GM18861 (cell line): ENCODE measurements around the gene PLCH1.

Experiments used
- ATAC-seq: cut with Tn5 transposase; IDR thresholded peaks from one replicate; pipeline ENCODE4 v1.9.1; 2021; ENCODE audit not compliant: unreplicated experiment

Gene PLCH1

DNA sequence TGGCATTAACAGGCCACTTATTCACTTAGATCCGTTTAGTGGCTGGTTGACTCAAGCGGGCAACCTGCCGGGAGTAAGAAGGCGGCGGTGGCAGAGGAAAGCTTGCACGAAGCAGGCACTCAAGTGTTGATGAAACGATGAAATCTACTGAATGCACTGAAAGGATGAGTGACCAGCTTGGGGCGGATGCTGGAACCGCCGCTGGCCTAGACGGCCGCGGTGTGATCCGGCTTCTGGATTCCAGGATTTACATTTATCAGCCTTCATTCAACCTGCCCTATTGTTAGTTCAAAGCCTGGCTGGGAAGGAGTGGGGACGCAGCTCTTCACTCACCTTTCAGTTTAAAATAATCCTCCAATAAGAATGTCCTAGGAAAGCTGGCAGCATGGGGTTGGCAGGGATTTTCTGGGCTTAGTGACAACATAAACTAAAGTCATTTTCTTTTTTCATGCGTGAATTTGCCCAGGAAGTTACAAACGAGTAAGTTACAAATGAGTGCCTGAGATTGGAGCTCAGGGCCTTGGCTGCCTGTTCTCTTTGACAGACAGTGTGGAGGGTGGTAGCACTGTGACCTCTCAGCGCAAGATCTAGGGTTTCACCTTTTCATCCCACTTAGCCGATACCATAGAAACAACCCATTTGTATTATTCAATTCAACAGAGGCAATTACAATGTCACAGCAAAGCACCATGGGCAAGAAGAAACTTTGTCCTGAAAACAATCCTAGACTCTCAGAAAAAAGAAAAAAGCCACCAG, 1.1 kb upstream of the PLCH1 start:
- no peak for ATAC-seq

DNA sequence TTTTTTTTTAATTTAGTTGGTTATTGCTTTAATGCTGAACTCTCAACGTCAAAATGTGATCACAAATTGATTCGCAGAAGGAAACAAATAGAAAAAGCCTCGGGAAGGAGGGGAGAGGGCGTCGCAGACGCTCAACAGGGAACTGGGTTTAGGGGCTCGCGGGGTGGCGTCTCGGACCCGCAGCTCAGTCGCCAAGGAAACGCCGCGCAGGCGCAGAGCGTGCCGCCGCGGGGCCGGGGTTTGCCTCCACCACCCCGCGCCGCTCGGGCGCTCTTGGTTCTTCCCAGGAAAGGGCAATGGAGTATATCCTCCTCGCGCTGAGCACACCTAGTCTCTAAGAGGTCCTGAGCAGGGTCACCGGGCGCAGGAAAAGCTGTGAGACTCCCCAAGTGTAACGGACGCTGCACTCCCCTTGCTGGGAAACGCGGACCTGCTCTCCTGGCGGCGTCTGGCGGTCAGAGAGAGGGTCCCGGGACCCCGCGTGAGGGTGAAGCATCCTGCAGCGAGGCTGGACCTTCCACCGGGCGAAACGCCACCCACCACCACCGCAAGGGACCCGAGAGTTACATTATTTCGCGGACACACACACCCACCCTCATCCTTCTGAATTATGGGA, 753 bp downstream of the PLCH1 start:
- ATAC-seq, result no peak

DNA sequence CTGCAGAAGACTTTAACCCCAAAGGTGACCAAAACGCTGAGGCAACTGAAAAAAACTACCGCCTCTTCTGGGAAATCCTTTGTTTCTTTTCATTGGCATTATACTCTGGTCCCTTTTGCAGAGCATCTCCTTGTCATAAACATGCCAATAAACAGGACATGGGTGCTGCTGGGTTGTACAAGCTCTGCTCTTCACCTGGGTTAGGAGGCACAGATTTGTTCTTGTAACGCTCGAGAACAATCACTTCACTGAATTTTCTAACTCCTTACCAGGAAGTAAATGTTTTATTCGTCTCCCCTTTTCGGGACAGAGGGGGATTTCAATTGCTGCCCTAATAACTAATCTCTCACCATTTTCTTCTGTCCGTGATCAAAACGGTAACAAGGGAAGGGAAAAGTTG, 1.3 kb downstream of the PLCH1 start:
- ATAC-seq, result no peak

DNA sequence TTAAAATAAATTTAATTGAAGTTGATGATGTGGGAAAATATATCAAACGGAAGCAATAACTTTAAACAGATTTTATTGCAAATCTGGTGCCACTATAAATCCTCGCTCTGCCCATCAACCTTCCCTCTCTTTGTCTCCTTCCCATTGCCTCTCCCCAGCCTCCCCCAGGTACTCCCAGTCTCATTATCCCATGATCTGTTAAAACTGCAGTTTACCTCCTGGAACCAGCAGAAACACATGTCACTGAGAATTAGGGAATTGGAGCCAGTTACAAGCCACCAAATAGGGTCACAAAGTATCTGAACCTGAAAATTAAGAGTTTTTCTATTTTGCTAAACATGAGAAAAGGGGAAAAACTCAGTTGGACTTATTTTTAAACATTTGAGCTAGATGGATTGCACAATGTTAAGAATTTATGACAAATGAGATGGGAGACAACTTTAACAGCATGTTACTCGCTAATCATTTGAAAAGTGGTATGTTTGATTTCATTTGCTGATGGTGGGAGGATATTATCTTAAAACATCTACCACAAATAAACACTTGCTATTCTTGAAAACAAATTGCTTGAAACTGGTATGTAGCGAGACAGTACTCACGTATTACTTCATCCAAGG, 2.4 kb downstream of the PLCH1 start:
- no peak for ATAC-seq

DNA sequence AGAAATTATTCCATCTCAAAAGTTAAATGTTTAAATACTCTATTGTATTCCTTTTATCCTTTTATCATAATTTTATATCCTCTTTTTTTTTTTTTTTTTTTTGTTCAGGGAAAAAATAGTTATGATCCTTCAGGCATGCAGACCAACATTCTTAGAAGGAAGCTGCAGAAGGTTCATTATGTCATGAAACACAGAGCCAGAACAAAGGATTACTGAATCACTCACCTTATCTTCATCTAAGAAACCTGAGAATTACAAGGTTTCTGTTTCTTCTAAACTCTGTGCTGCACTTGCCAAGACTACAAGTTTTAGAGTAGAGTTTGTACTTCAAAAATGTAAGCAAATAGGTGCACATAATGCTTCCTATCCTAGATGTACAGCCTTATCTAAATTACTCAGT, 3.3 kb downstream of the PLCH1 start:
- no peak for ATAC-seq

DNA sequence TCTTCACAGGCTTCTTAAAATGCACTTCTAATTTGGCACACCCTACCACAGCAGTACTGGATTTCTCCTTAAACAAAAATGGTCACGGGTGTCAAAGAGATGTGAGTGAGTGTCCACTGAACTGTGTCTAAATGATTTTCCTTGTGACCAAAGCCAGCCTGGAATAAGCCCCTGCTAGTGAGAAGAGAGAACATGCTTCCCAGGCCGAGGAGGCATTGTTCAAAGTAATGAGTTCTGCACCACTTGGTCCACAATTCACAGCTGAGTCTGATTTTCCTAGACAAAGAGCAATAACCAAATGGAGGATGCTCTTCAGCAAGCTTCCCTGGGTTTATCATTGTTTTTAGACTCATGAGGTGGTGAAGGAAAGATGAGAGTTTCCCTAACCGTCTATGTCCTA, 3.8 kb downstream of the PLCH1 start:
- ATAC-seq, result no peak

DNA sequence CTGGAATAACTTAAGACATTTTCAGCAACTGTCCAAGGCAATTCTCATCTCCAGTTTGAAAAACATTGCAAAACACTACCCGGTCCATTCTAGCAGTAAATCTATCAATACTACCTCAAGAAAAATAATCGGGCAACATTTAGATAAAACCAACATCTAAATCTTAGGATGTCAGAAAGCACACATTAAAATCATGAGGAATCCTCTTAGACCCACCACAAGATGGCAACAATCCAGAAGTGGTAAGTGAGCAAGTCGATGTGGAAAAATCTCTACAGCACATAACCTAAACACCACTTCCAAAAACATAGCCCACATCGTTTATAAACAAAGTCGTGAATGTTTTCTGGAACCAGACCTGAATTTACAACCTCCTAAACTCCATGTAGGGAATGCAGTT, 5.7 kb downstream of the PLCH1 start:
- no peak for ATAC-seq

DNA sequence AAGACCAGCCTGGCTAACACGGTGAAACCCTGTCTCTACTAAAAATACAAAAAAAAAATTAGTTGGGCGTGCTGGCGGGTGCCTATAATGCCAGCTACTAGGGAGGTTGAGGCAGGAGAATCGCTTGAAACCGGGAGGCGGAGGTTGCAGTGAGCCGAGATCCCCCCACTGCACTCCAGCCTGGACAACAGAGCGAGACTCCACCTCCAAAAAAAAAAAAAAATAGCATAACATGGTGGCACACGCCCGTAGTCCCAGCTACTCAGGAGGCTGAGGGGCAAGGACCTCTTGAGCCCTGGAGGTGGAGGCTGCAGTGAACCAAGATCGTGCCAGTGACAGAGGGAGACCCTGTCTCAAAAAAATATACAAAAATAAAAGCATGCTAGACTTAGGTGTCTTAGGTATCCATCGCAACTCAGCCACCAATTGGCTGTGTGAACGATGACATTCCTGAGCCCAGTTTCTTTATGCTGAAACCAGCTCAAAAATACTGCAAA, 6.2 kb downstream of the PLCH1 start:
- no peak for ATAC-seq

DNA sequence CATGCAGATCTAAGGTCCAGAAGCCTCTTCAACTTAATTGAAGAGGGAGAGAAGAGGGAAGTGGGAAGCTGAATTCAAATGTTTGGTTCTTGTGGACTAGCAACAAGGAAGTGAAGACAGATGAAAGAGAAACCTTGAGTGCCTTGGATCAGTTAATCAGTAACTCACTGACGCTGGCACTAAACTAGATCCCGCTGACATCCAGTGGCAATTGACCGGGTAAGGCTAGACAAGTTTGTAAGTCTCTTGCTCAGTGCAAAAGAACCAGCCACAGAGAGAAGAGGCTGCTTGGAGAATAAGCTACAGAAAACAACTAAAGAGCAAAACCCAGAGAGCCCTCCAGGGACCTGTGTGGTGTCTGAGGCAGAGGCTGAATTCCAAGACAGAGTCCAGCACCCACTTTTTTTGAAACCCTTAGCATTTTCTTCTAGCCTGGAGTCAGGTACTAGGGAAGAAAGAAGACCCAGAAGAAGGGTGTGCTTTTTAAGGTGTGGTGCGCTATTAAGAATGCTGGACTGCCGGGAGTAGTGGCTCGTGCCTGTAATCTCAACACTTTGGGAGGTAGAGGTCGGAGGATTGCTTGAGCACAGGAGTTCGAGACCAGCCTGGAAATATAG, 6.9 kb downstream of the PLCH1 start:
- peak; percentile 94 for ATAC-seq

DNA sequence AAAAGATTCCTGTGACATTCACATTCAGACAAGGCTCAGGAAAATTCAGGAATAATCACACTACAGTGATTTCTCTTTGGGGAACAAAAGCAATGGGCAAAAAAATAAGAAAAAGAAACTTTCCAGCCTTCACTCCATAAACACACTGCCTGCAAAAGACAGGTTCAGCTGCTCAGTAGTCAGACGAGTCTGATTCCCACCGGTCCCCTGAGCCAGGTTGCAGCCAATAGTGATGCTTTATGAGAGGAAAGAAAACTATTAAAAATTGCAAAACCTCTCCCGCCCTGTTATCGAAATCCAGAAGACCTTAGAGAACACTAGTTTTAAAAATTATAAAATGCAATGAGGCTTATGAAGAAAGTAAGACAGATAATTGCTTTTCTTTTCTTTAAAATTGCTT, 8.5 kb downstream of the PLCH1 start:
- ATAC-seq, result no peak

DNA sequence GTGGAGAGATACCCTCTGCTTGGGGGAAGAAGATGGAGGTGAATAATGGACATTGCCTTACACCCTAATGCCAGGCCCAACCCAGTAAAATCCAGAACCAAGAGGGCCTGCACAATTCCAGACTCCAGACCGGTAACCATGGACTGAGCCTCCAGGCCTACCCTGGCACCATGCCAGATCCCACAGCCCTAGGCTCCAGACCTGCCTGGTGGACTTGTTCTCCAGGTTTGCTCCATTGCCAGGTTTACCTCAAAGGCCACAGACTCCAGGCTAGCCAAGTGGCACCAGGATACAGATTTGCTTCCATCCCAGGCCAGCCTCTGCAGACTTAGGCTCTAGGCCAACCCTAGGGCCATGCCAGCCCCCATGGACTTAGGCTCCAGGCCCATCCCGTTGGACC, 14.0 kb downstream of the PLCH1 start:
- no peak for ATAC-seq

DNA sequence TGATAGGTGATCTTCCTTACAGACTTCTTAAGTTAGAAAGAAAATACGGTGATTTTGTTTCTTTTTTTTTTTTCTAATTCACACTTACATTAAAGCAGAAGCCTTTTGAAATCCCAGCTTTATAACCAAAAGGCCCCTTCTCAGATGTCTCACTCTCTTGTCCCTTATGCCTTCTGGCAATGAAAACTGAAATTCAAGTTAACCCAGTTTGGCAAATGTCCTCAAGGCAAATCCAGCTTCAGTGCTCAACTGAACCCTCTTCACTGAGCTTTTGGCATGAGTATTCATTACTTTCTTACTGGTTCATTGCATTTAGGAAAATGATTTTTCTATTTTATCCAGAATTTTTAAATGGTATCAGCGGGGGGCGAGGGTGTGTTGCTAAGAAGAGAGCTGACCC, 17.0 kb downstream of the PLCH1 start:
- ATAC-seq, result no peak

DNA sequence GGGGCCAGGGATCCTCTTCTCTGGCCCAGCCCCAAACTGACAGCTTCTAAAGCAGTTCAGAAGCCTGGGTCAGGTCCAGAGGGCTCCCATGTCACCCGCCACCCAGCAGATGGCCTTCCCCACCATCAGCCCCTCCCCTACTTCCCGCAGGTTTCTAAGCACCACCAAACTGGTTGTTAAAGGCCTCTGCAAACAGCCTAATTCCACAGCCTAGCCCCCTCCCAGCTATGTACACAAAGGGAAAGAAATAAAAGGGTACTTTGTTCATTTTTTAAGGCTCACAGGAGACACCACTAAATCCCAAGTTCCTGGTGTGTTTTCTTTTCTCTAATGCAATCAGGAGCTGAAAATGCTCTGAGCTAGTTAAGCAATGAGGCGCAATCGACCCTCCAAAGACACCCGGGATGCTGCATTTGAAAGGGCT, 30.6 kb downstream of the PLCH1 start:
- ATAC-seq, result no peak

DNA sequence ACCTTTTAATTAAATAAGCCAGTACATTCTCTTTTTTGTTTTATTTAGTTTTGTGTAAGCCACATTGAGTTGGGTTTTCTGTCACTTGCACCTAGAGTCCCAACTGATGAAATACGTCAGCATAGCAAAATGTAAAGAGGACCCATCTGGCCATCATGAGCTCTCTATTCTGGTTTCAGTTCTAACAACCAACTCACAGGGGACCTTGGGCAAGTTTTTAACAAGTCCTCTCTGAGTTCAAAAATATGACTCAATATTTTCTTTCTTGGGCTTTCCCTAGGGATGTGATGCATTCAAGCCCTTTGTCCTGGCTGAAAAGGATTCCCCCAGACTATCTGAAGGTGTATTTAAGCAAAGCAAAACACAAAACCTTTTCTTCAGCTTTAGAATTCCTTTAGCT, 32.9 kb downstream of the PLCH1 start:
- ATAC-seq, result peak; percentile 98

DNA sequence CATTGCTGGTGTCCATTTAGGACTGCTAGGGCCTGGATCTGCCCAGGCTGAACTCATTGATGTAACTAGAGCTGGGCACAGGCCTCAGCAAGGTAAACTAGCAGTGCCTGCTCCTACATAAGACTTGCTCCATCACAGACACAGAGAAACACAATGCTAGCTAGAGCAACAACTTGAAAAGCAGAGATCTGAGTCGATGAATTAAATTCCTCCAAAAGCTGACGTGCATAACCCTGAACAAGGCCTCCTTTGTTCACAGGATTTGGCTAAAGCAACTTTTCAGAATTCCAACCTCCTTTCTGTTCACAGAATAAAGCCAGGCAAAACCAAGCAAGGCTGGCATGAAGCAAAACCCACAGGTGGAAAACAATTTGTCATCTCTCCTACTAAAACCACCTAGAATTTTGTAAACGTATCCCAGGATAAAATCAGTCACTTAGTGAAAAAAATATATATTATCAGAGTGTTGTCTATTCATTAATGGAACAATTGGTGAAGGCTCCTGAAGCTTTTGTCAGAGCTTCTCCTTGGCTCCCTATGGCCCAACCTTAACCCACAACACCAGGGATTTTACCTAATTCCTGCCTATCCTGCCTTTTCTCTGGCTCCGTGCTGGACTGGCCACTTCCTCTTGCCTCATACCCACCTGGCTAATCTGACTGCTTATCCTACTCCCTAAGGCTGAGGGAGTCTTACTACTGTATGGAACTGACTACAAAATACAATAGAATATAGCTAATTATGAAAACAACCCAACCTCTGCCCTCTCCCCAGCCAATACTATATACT, 39.9 kb downstream of the PLCH1 start:
- ATAC-seq, result no peak

DNA sequence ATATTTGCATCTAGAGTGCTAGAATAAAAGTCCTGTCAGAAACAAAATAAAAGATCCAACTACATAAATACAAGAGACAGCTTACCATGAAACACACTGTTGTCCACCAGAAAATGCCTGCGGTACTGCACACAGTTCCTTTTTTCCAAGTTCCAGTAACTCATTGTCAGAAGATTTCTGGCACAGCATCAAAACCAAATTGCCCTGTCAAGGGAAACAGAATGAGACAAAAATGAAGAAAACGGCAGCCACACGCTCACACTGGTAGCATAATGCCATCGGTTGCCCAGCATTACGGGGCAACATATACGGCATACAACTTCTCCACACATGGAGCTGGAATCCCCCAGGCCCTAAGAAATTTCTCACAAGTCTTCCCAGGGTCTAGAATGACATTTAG, 40.8 kb downstream of the PLCH1 start:
- ATAC-seq, result no peak

DNA sequence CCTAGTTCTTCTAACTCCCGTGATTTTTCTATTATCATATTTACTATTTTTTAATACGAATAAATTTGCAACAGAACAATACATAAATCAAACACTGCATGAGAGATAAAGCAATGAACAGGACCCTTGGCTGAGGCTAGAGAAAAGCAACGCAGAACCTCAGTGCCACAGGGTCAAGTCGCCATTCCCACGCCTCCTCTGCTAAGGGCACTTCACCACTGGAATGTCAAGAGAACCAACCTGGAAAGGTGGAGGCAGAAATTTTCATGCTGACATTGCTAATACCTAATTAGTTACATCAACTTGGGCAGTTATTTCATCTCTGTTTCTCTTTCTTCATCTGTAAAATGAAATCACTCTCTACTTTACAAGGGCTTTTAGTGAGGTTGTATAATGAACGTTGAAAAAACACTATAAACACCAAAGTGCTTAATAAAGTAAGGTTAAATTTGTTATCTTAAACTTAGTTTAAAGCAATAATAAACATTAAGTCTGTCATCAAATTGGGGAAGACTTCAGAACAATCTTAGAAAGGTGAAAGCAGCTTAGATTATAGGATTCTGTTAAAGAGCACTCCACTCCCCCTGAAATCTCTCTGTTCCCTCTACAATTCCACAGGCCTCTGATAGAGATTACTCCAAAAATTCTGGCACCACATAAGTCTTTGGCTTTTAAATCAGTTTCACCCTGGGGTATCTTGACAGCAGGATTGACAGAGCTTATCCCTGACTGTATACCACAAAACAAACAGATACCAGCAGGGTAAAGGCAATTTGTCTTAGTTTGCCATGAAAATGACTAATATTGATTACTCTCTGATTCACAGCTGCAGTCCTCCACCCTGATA, 41.9 kb downstream of the PLCH1 start:
- ATAC-seq, result no peak

DNA sequence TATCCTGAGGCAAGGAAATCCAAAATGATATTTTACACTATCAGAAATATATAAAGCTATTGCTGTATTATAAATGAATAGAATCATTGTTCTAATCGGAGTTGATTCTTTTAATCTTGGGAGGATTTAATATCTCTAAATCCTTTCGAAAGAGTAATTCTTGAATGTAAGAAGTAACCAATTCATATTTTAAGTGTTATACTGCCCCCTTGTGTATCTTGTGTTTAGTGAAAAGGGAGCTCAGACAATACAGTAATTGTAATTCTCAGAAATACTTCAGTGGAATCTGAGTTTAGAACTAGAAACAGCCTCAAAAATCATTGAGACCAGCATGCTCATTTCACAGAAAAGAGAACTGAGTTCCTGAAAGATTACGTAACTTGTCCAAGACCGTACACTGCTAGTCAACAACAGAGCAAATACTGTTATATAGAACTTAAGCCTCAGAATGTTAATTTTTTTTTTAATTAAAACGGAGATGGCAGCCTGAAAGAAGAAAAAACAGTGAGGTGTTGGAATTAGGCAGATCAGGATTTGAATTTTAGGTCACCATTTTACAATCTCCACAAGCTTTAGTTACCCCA, 42.9 kb downstream of the PLCH1 start:
- ATAC-seq, result peak; percentile 75

DNA sequence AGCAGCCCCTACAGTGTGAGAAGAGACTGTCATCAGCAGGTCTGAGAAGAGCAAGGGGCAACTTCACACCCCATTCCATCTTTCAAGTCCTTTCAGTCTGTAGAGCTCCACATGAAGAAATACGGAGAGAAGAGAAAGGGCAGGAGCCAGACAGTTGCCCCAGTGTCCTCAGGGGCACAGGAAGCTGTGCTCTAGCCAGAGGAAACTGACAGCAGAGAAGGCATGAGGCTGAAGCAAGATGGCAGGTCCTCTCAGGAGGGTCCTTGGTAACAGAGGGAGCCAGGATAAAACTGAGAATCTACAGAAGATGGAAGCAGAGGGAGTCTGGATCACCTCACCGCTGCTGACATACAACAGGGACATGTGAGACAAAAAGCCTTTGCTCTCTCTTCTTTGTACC, 47.3 kb downstream of the PLCH1 start:
- ATAC-seq, result no peak

DNA sequence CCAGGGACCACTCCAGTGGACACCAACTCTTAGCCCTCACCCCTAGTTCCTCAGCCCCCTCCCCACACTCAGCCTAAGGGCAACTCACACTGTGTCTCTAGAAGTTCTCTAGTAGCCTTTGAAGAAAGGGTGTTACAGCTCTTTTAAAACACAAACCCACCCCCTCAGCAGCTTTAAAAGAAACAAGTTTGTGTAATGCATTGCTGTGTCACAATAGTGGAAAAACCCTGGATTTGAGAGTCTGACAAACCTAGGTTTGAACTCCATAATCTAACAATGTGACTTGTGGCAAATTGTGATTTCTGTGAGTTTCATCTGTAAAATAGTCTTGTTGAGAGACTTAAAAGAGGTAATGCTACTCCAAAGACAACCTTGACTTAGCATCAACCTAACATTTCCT, 54.0 kb downstream of the PLCH1 start:
- no peak for ATAC-seq
